CD8-positive, alpha-beta memory T cell (primary cell): ENCODE results near the gene LRRC73. TPM values are rescaled to one million over a fixed set of nuclear protein-coding genes. Genes with fewer than 3 reads are reported as not detected.
"Not testable (repeated sequence)": the region's sequence is repeated elsewhere in the genome, so short reads cannot be mapped to it uniquely, and the experiment has no call there.

Experiments used
- CTCF ChIA-PET: fragments of 350-600 bp; sonication (Branson Sonifier 250); formaldehyde crosslinking; loops from one replicate; lab custom pipeline; 2021; ENCODE audit warnings: antibody characterized with exemption; lab: Charles Lee
- POLR2A ChIA-PET: fragments of 350-600 bp; sonication (Branson Sonifier 250); formaldehyde crosslinking; loops from one replicate; lab custom pipeline; 2021; ENCODE audit warnings: antibody characterized with exemption; lab: Charles Lee
- DNase-seq, 5 donors: peaks; one replicate each; pipeline versions ENCODE4 v3.0.0 to v3.0.0-alpha.2; 2020 to 2022; ENCODE audit warnings: mixed read lengths in 1 of 5
- H3K27ac ChIP-seq: one replicate; pipeline ENCODE4 v1.7.0; 2013; ENCODE audit warnings: low read depth, mild to moderate bottlenecking, low read length, moderate library complexity
- H3K27me3 ChIP-seq: 2 replicates; pipeline ENCODE4 v1.7.0; 2013; ENCODE audit warnings: low read length, mild to moderate bottlenecking; ENCODE audit not compliant: insufficient read depth, poor library complexity, severe bottlenecking
- H3K36me3 ChIP-seq: 2 replicates; pipeline ENCODE4 v1.7.0; 2013; ENCODE audit warnings: mild to moderate bottlenecking, low read length, moderate library complexity; ENCODE audit not compliant: insufficient read depth
- H3K4me1 ChIP-seq: 2 replicates; pipeline ENCODE4 v1.7.0; 2013; ENCODE audit warnings: mild to moderate bottlenecking, low read length, moderate library complexity; ENCODE audit not compliant: insufficient read depth
- H3K4me3 ChIP-seq: 2 replicates; pipeline ENCODE4 v1.7.0; 2013; ENCODE audit warnings: mild to moderate bottlenecking, low read length
- H3K9me3 ChIP-seq: 2 replicates; pipeline ENCODE4 v1.7.0; 2013; ENCODE audit warnings: mild to moderate bottlenecking, low read length
- H3K27ac Mint-ChIP-seq, 8 donors: one replicate each; pipeline ENCODE4 v1.8.0; 2020 to 2021; ENCODE audit warnings: mixed read lengths in 8 of 8, mild to moderate bottlenecking in 6 of 8, inconsistent platforms in 3 of 8, moderate library complexity in 3 of 8
- H3K27me3 Mint-ChIP-seq, 2 donors: one replicate each; pipeline ENCODE4 v1.8.0; 2020 to 2021; ENCODE audit warnings: mixed read lengths in 2 of 2, mild to moderate bottlenecking in 1 of 2, moderate library complexity in 1 of 2
- H3K36me3 Mint-ChIP-seq, 3 donors: one replicate each; pipeline ENCODE4 v1.8.0; 2020 to 2021; ENCODE audit warnings: mixed read lengths in 3 of 3, inconsistent platforms in 1 of 3, mild to moderate bottlenecking in 1 of 3
- H3K4me1 Mint-ChIP-seq, 3 donors: one replicate each; pipeline ENCODE4 v1.8.0; 2020 to 2021; ENCODE audit warnings: mixed read lengths in 3 of 3, inconsistent platforms in 1 of 3, mild to moderate bottlenecking in 1 of 3
- H3K4me3 Mint-ChIP-seq, 7 donors: one replicate each; pipeline ENCODE4 v1.8.0; 2020 to 2021; ENCODE audit warnings: mixed read lengths in 7 of 7, mild to moderate bottlenecking in 6 of 7, moderate library complexity in 4 of 7, inconsistent platforms in 2 of 7
- H3K9me3 Mint-ChIP-seq, 5 donors: one replicate each; pipeline ENCODE4 v1.8.0; 2020 to 2022; ENCODE audit warnings: mixed read lengths in 5 of 5, mild to moderate bottlenecking in 3 of 5, moderate library complexity in 2 of 5, inconsistent platforms in 1 of 5
- polyA plus RNA-seq: library from polyadenylated mRNA; unstranded; fragments of 300-500 nt; fragmentation: Illumina TruSeq; gene quantifications from one replicate; pipeline ENCODE4 v1.2.3, GENCODE V29; 2021
- total RNA-seq, 2 experiments: library from RNA; stranded (reverse); gene quantifications; one replicate each; pipeline ENCODE4 v1.2.3, GENCODE V29; 2021

The LRRC73 gene
- total and polyA plus RNA-seq, 3 experiments from 2014 or later: 0.11 to 0.13 TPM; not detected in 1

DNA sequence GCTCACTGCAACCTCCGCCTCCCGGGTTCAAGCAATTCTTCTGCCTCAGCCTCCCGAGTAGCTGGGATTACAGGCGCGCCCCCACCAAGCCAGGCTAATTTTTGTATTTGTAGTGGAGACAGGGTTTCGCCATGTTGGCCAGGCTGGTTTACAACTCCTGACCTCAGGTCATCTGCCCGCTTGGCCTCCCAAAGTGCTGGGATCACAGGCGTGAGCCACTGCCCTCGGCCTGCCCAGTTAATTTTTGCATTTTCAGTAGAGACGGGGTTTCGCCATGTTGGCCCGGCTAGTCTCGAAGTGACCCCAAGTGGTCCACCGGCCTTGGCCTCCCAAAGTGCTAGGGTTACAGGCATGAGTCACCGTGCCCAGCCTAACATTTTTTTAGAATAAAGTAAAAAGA, 52.0 kb downstream of the LRRC73 start:
- DNase-seq, H3K27me3 ChIP-seq, H3K36me3 Mint-ChIP-seq, H3K27ac ChIP-seq, H3K27ac Mint-ChIP-seq, H3K4me3 ChIP-seq, H3K36me3 ChIP-seq, H3K4me3 Mint-ChIP-seq, H3K9me3 ChIP-seq, H3K9me3 Mint-ChIP-seq, POLR2A ChIA-PET: not testable (repeated sequence)
- peaks cover 11% of the 10 kb centered on the region for H3K4me1 ChIP-seq
- H3K27me3 Mint-ChIP-seq: peaks cover 12 to 14% of the 10 kb centered on the region in 2 donors
- CTCF ChIA-PET: interaction anchor here (1.3 kb wide), 1 partner anchor 49 kb away, joined by 3 read pairs; no protein-coding TSS in a partner anchor
- peaks cover 11 to 16% (median 14%) of the 10 kb centered on the region in 3 donors for H3K4me1 Mint-ChIP-seq

DNA sequence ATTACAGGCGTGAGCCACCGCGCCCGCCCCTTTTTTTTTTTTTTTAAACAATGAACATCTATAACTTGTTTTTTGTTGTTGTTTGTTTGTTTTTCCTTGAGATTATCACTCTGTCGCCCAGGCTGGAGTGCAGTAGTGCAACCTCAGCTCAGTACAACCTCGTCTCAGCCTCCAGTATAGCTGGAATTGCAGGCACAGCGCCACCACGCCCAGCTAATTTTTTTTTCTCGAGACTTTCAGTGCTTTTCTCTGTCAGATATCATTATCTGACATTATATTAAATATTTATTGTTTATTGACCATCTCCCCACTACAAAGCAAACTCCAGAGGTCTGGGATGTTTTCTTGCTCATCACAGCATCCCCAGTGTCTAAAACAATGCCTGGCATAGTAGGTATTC, 52.5 kb downstream of the LRRC73 start:
- peaks cover 0 to 4% (median 2%) of the 10 kb centered on the region in 3 donors for H3K36me3 Mint-ChIP-seq
- peaks cover 11 to 16% (median 14%) of the 10 kb centered on the region in 3 donors for H3K4me1 Mint-ChIP-seq
- no peaks in the 10 kb centered on the region for H3K9me3 ChIP-seq
- H3K27ac Mint-ChIP-seq: no peak overlapping the region
- no peak overlapping the region for H3K27ac ChIP-seq
- no peaks in the 10 kb centered on the region for H3K36me3 ChIP-seq
- CTCF ChIA-PET: interaction anchor here (1.3 kb wide), 1 partner anchor 49 kb away, joined by 3 read pairs; no protein-coding TSS in a partner anchor
- DNase-seq: no peak
- H3K4me1 ChIP-seq: peaks cover 11% of the 10 kb centered on the region
- peaks cover 8 to 11% of the 10 kb centered on the region in 2 donors for H3K27me3 Mint-ChIP-seq
- H3K4me3 ChIP-seq: no peak overlapping the region
- peak overlapping the region in 2 of 7 donors; percentile 37 to 63 for H3K4me3 Mint-ChIP-seq
- POLR2A ChIA-PET: interaction anchor here (0.6 to 1.0 kb wide), 2 partner anchors 52 to 560 kb away, joined by 4 to 6 read pairs; partner anchors contain the start of gene LRRC73
- no peaks in the 10 kb centered on the region for H3K9me3 Mint-ChIP-seq
- no peaks in the 10 kb centered on the region for H3K27me3 ChIP-seq

Other genes starting within 250 kb of the LRRC73 start
- not detected for gene SLC22A7, start 212.1 kb downstream of the LRRC73 start, total RNA-seq
- gene SLC22A7, start 212.1 kb downstream of the LRRC73 start, polyA plus RNA-seq: not detected
- gene CRIP3, start 201.5 kb downstream of the LRRC73 start, total RNA-seq: under 1 TPM in 1 of 2 experiments, not detected in 1; 0.63 TPM
- gene CRIP3, start 201.5 kb downstream of the LRRC73 start, polyA plus RNA-seq: not detected
- gene ZNF318, start 140.7 kb downstream of the LRRC73 start, total RNA-seq: 10 to 100 TPM; 11.8 to 12.0 TPM
- 6.4 TPM for gene ZNF318, start 140.7 kb downstream of the LRRC73 start, polyA plus RNA-seq
- gene ABCC10, start 82.8 kb downstream of the LRRC73 start, total RNA-seq: 10 to 100 TPM; 35.8 to 36.4 TPM
- gene ABCC10, start 82.8 kb downstream of the LRRC73 start, polyA plus RNA-seq: 28.2 TPM
- gene DLK2, start 54.8 kb downstream of the LRRC73 start, total RNA-seq: 1 to 10 TPM; 1.9 TPM
- gene DLK2, start 54.8 kb downstream of the LRRC73 start, polyA plus RNA-seq: 1.4 TPM
- gene TJAP1, start 32.8 kb downstream of the LRRC73 start, total RNA-seq: 10 to 100 TPM; 48.8 to 49.1 TPM
- gene TJAP1, start 32.8 kb downstream of the LRRC73 start, polyA plus RNA-seq: 11.8 TPM
- gene YIPF3, start 6.6 kb upstream of the LRRC73 start, total RNA-seq: 10 to 100 TPM; 48.9 to 49.1 TPM
- gene YIPF3, start 6.6 kb upstream of the LRRC73 start, polyA plus RNA-seq: 86.5 TPM
- gene POLR1C, start 6.7 kb upstream of the LRRC73 start, total RNA-seq: 100 to 1,000 TPM; 122 to 124 TPM
- gene POLR1C, start 6.7 kb upstream of the LRRC73 start, polyA plus RNA-seq: 19.6 TPM
- gene XPO5, start 65.7 kb upstream of the LRRC73 start, total RNA-seq: 100 to 1,000 TPM in 1 of 2 experiments, 10 to 100 TPM in 1; 98.0 to 116 TPM
- 15.3 TPM for gene XPO5, start 65.7 kb upstream of the LRRC73 start, polyA plus RNA-seq
- 10 to 100 TPM; 33.8 to 38.6 TPM for gene POLH, start 65.8 kb upstream of the LRRC73 start, total RNA-seq
- 15.6 TPM for gene POLH, start 65.8 kb upstream of the LRRC73 start, polyA plus RNA-seq
- gene GTPBP2, start 118.9 kb upstream of the LRRC73 start, total RNA-seq: 10 to 100 TPM; 44.2 to 45.4 TPM
- gene GTPBP2, start 118.9 kb upstream of the LRRC73 start, polyA plus RNA-seq: 3.9 TPM
- gene MAD2L1BP, start 125.5 kb upstream of the LRRC73 start, total RNA-seq: 10 to 100 TPM; 27.6 to 27.7 TPM
- 16.0 TPM for gene MAD2L1BP, start 125.5 kb upstream of the LRRC73 start, polyA plus RNA-seq
- not detected for gene RSPH9, start 134.7 kb upstream of the LRRC73 start, total RNA-seq
- 1.3 TPM for gene RSPH9, start 134.7 kb upstream of the LRRC73 start, polyA plus RNA-seq
- gene MRPS18A, start 177.4 kb upstream of the LRRC73 start, total RNA-seq: 10 to 100 TPM; 60.4 to 60.6 TPM
- gene MRPS18A, start 177.4 kb upstream of the LRRC73 start, polyA plus RNA-seq: 65.2 TPM